GM18499 (cell line): Measurements from ENCODE around the gene MFSD1.

Experiments
- ATAC-seq: cut with Tn5 transposase; IDR thresholded peaks from one replicate; pipeline ENCODE4 v1.9.1; 2021; ENCODE audit warnings: moderate number of reproducible peaks; ENCODE audit not compliant: insufficient read depth, unreplicated experiment

MFSD1 gene

DNA sequence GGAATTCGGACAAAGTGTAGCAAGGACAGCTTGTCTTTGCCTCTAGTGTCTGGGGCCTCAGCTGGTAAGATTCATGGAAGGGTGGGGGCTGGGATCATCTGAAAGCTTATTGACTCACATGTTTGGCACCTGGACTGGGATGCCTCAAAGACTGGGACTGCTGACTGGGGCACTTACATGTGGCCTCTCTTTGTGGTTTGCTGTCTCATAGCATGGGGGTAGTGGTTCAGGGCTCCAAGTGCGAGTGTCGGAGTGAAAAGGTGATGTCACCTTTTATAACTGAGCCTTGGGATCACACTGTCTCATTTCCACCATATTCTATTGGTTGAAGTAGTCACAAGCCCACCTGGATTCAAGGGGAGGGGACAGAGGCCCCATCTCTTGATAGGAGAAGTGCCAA is 6.8 kb downstream of the MFSD1 start:
- ATAC-seq, result no peak

DNA sequence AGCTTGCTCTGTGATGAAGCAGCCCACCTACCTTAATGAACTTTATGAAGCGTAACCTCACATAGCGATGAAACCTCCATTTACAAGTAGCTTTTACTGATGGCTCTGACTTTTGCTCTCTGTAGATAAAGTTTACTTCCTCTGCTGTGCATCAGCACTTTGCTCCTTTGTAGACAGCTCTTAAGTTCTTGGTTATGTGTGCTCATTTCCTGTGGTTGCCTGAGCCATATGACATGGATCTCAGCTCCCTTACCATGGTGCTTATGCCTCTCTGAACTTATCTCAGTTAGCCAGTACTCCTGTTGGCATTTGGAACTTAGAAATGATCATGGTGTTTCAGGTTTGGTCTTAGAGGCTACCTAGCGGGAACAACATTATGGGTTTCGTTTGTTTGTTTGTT is 7.8 kb downstream of the MFSD1 start:
- ATAC-seq, result no peak

DNA sequence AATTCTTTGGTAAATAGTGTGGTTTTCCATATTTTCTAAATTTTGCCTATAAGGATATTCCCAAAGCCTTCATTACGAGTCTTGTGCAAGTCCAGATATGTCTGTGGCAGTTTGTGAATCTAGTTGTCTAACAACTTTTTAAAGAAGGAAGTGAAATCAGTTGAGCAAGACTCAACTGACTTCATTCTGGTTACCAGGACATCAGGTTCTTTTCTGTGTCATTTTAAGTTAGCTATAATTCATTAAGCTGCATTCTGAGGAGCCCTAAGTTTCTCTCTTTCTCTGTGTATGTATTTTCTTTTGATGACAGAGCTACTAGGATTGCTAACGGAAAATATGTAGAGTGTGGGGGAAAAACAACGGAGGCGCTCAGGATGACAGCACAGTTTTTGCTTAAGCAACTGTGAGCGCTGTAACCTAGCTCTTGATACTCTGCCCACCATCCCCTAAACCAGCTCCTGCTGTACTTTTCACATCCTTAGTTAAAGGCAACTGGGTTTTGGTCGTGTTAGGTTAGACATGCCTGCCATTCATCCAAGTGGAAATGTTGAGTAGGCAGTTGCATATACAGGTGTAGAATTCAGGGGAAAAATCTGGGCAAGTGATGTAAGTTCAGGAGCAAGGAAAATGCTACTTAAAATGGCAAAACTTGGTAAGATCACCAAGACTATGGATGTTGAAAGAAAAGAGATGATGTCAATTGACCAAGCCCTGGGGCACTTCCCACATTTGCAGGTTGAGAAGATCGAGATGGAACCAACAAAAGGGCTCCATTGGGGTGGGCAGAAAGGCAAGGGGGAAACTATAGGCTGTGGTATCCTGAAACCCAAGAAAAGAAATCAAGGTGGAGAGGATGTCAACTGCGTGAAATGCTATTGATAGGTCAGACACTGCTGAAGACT is 9.2 kb downstream of the MFSD1 start:
- no peak for ATAC-seq

DNA sequence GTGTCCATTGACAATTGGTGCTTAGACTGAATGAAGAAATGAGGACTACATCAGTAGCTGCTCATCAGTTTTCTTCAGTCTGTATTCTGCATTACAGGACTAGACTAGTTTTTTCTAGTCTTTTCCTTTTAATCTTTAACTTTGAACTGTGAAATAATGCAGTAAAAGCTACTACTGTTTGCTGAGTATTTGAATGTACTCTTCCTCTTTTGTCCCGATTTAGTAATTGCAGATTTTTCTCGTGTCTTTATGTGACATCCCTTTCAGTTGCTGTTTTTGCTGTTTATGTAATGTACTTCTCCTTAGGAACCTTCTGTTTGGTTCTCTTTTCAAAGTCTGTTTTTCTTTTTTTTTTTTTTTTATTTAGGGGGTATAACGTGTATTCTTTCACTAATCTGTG is 17.4 kb downstream of the MFSD1 start:
- no peak for ATAC-seq

DNA sequence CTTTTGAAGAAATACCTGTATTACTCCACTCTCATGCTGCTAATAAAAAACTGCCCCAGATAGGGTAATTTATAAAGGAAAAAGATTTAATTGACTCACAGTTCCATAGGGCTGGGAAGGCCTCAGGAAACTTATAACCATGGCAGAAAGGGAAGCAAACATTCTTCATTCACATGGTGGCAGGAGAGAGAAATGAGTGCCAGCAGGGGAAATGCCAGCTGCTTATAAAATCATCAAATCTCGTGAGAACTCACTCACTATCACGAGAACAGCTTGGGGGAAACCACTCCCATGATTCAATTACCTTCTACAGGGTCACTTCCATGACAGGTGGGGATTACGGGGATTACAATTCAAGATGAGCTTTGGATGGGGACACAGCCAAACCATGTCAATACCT is 18.7 kb downstream of the MFSD1 start:
- ATAC-seq, result no peak

DNA sequence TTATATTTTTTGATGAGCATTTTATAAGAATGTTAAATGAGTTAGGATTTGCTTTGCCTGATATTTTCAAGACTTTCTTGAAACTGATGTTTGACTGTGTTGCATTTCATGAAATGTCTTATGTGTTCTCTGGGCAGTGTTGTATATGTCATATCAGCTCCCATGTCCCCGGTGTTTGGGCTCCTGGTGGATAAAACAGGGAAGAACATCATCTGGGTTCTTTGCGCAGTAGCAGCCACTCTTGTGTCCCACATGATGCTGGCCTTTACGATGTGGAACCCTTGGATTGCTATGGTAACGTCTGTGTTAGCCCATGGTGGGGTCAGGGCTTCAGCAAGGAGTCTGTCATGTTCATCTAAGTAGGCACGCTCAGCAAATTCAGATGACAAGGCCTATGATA is 20.0 kb downstream of the MFSD1 start:
- no peak for ATAC-seq

DNA sequence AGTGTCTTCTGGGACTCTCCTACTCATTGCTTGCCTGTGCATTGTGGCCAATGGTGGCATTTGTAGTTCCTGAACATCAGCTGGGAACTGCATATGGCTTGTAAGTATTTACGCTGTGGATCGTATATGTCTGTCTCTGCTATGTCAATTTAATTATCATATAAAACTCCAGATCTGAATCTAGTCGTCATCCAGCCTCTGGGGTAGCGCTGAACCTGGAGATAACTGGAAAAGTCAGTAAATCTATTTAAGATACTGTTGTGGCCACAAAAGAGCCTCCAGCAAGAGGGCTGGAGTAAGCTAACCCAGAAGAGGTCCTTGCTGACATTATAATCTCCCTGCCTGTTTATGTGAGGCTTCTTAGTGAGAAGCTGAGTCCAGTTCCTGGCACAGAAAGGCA is 21.6 kb downstream of the MFSD1 start:
- ATAC-seq, result no peak

DNA sequence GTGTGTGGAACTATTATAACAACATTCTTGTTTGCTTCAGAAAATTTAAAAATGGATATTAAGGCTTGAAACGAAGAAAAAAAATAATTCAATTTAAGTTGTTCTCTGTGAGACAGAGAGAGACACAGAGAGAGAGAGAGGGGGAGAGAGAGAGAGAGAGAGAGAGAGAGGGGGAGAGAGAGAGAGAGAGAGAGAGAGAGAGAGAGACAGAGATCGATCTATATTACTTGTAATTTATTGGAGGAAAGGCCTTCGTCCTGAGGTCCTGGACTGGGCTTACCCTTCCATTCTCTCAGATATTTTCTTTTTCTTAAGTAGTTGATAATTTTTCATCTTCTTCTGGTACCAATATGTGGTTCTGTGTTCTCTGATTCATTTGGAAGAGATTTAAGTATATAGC is 25.9 kb downstream of the MFSD1 start:
- no peak for ATAC-seq

DNA sequence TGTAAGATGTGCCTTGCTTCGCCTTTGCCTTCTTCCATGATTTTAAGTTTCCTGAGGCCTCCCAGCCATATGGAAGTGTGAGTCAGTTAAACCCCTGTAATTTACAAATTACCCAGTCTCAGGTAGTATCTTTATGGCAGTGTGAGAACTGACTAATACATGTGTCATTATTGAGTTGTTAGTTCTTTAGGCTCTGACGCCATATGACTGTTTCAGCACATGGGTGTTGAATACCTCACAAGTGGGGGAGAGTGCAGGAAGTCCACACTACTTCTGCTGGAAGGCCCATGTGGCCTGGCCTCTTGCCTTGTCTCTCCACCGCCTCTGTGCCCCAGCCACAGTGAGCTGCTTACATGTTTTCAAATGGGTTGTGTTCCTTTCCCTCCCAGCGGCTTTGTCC is 28.5 kb downstream of the MFSD1 start:
- no peak for ATAC-seq

DNA sequence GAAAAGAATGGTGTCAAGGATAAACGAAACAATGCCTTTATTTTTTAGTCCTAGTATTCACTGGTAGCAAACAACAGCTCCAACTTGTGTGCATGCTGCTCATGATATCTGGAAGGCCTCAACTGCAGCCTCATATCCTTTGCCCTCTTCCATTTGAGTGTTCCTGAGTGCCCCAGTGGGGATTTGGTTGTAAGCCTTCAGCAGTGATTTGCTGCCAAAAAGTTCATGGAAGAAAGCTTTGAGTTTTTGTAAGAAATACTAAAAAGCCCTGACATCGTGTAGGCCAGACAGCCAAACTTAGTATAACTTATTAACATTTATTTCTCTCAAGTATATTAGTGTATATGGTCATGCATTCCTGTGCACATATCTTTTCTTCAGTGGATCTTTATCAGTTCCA is 30.0 kb downstream of the MFSD1 start:
- ATAC-seq, result no peak

DNA sequence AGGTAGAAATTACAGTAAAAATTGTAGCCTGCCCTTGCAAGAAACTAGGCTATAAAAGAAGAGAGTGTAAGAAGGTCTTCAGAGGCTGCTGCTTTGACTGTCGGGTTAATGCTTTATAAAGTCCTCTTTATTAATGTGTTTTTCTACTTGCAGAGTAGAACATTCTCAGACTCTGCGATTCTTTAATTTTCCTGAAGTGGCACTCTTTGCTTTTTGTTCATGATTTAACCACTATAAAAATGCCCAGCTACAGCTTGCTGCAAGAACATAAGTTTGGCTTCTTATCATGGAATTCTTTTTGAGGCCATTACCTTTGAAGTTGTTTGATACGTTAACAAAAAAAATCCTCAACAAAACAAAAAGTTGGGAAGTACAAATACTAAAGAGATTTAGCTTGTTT is 33.8 kb downstream of the MFSD1 start:
- ATAC-seq, result no peak

DNA sequence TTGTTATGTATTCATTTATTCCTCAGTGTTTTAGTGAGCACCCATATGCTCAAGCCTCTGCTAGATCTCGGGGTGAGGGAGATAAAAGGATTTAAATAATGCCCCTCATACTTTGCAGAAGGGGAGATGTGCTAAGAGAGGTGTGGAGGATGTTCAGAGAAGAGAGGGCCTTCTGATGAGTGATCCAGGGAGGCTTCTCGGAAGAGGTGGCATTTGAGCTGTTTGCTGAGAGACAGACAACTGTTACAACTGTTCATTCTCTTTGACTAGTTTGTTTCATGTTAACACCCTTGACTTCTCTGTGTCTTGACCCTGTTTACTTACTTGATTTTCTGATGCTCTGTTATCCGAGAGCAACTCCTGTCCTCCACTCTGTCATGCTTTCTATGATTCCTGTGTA is 34.5 kb downstream of the MFSD1 start:
- ATAC-seq, result no peak

DNA sequence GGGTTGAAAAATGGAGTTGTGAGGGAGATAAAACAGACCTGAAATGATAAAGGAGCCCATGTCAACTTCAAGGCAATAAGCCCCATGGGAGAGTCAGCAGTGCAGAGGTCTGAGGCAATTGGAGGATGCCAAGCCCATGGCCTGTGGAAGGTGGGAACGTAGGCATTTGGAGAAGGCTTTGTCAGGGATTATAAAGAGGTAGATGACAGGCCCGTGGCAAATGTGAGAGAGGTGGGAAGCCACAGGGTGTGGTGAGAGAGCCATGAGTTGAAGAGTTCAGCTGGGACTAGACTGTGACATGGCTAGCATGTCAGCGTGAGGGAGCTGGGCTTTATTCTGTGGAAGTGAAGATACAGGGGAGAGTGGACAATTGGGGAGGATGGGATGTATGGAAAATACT is 35.4 kb downstream of the MFSD1 start:
- ATAC-seq, result no peak

DNA sequence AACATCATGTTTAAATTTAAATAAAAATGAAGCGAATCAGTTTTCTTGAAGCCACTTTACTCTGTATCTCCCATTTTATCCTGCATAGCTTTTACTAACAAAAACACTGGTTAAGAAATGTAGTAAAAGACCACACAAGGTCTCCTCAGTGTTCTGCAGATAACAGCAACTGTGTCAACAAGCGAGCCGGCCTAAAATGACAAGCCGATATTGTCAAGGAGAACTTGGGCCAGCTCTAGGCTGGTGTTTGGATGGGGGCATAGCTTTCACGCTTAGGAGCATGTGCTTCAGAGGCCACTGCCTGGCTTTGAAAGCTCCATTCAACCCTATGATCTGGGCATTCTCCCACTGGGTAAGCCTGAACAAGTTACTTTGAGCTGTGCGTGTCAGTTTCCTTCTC is 38.1 kb downstream of the MFSD1 start:
- no peak for ATAC-seq

DNA sequence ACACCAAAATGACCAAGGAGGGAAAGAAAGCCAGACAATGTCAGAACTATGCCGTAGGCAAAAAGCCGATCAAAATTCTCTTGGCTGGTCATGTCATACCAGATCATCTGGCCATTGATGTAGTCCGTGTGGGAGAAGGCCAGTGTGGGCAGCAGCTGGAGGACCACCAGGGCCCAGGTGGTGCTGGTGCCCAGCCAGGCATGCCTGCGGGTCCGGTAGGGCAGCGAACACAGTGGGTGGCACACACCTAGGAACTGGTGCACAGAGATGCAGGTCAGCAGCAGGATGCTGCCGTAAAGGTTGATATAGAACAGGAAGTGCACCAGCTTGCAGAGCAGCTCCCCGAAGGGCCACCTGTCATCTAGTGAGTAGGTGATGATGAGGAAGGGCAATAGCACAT is 39.5 kb downstream of the MFSD1 start:
- ATAC-seq, result no peak

DNA sequence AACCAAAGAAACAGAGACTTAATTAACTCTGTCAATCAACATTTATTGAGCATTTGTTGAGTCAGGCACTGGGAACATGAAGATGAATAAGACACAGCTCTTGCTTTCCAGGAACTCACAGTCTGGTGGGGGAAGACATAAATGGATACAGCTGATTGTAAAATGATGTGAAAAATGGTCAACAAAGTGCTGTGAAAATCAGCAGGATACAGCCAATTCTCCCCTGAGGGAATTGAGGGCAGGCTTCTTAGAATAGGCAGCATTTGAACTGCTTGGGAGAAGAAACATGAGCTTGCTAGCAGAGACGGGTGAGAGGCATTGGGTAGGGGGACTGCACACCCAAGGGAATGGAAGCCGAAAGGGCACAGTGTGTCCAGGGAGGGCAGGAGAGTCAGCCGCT is 41.1 kb downstream of the MFSD1 start:
- no peak for ATAC-seq

DNA sequence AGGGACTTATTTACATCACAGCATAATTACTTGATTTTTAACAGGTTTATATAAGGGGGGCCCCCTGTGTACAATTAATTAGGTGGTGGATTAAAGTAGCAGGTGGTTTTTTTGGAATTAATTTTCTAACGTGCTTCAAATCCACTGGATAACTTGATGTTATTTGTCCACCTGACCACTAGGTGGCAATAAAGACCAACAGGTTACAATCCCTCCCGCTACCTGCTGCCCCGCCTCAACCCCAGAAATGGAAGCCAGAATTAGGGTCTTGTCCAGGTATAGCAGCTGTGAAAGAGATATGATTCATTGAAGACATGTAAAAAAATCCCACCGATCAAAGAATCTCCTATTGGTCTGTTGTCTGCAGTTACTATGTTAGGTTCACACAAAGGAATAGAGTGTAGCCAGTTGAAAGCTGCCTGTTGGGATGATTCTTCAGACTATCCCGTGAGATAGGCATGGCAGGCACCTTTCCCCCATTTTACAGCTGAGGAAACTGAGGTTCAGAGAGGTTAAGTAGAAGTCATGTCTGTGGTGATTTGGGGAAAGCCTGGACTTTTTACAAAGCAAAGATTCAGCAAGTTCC is 44.0 kb downstream of the MFSD1 start:
- no peak for ATAC-seq

DNA sequence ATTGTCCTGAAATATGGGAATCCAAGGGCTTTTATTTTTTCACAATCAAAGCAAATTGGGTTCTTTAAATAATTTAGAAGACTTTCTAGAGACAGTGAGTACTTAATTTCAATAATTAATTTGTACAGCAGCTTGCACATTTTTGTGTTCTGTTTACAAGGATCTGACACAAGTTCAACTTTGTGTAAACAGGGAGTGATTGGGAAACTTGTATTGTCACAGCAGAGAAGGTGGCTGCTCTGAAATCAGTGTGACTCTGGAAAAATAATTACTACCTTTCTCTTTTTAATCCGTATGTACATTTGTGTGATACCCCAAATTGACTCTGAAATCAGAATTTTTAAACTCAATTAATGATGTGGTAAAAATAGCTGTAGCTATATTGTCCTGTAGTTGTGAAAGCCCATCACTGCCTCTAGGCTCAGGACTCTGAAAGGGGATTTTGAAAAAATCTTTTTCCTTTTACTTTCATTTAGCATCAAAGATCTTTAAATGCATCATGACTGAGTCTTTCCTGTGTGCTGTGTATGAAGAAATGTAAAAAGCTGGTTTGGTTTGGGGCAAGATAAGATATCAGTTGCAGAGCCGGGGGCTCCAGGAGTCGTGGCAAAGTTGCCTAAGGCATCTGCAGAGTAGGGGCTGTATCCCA is 45.1 kb downstream of the MFSD1 start:
- peak; percentile 92 for ATAC-seq

DNA sequence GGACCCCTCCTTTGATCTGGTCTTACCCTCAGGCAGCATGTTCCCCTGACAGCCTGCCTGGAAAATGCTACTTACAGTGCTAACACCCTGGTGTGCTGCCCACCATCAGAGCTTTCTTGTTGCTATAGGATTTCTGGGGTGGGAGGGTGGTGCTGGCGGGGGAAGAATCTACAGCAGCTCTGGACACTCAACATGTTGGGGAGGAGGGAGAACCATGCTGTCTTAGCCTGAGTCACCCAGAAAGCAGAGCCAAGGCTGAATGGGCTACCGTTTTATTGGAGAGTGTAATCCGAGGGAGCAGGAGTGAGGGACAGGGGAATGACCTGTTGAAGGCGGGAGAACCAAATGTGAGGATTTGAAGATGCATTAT is 45.6 kb downstream of the MFSD1 start:
- peak; percentile 18 for ATAC-seq

DNA sequence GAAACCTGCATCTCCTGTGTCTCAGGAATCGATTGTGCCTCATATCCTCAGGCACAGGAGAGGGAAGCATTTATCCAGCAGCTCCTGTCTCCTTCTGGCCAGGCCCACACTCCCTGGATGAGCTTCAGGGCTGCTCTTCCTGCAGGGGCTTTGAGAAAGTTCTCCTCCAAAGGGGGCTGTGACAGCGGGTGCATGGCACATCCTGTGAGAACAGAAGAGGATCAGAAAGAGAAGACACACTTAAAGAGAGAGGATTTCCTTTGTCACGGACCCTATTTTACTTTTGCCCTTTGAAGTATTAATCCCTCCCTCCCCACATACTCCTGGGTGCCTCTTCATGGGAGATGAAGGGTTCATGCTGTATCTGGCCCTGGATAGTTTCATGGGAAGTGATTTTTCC is 46.0 kb downstream of the MFSD1 start:
- no peak for ATAC-seq

DNA sequence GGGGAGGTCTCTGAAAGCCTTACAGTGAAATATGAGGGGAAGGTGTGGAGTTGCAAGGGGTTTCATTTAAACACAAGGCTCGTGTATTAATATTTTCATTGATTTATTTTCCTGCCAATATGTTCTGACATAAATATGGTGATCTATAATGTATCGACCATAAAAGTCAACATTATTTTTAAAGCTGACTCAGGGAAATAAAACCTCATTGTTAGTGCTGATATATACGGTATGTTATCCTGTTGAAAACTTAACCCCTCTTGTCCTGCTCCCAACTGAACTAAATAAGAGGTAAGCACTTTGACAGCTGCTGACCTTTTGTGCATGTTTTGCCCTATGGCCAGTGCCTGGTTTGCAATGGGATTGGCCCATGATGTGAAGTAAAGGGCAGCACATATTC is 47.9 kb downstream of the MFSD1 start:
- no peak for ATAC-seq

DNA sequence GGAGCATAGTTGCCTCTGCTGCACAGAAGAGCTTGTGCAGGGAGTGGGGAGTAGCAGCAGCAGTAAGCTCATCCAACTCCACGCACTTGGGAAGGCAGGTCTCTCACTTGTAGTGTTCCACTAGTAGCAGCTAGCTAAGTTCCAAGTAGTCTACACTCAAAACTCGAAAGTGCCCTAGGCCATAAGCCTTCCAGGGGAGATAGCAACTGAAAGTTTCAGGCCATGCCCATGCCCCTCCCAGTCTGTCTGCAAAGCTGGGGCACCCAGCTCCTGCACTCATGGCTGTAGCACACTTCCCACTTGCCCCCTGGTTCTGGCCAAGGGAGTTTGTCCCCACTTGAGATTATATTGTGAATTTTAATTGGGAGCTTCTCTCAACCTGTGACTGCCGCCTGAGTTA is 57.5 kb downstream of the MFSD1 start:
- no peak for ATAC-seq
